Measurements from ENCODE around the gene CNTF. TPM values are rescaled to one million over a fixed set of nuclear protein-coding genes. Genes with fewer than 3 reads are reported as not detected.

Gene CNTF
- total and polyA plus RNA-seq, 2 of the 4 experiments (the other 2 are of a cell fraction), result 1.2 to 2.3 TPM

DNA sequence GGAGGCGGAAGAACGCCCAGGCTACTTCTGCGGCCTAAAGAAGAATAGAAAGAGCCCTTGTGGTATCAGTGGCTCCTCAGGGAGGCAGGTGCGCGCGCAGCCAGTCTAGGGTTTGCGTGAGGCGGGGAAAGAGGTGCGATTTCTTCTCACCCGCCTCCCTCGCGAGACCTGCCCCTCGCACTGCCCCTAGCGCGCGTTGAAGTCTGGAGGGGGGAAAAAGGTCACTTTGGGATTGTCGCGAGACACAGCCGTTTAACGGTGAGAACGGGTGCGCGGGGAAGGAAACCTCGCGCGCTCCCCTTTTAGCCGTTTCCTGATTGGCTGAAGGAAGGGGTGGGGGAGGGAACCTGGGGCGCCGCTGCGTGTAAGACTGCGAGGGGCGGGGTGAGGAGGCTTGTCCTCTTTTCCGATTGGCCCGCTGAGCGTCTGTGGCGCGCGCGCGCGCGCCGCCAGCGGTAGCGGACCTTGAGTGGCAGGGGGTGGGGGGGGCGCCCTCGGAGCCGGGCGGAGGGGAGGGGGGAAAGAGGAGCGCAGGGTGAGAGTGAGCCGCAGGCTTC is 43.8 kb upstream of the CNTF start, which contains the start of gene ZFP91:
Gene ZFP91 (plus strand): TSS at position 429 of the 557 bp plus-strand sequence. CDS start 219 bp downstream, outside the sequence.
- H3K4ac ChIP-seq (ENCODE audit: low read depth, low read length), result peak within 1 kb of the TSS; percentile 98
- H4K5ac ChIP-seq (ENCODE audit: low read depth, low read length), result peak within 1 kb of the TSS; percentile 91
- H2BK15ac ChIP-seq (ENCODE audit: low read depth, low read length), result peak within 1 kb of the TSS; percentile 67; the same call in 1 of the 3 replicates
- peak within 1 kb of the TSS; percentile 95 for H2BK5ac ChIP-seq (ENCODE audit: low read depth, low read length, poor library complexity, severe bottlenecking)
- no peak for TF ChIP-seq NFE2L2 (IDR thresholded peaks at IDR 0.05; ENCODE audit: low read depth, low read length)
- TF ChIP-seq MAZ (IDR thresholded peaks at IDR 0.05; ENCODE audit: borderline replicate concordance, low read depth, low read length), result peak; percentile 92
- TF ChIP-seq FOS (IDR thresholded peaks at IDR 0.05; ENCODE audit: low read depth, low read length), result no peak
- no peak for TF ChIP-seq MAFK (IDR thresholded peaks at IDR 0.05; ENCODE audit: low read depth, low read length)
- TF ChIP-seq, protein P1, sequence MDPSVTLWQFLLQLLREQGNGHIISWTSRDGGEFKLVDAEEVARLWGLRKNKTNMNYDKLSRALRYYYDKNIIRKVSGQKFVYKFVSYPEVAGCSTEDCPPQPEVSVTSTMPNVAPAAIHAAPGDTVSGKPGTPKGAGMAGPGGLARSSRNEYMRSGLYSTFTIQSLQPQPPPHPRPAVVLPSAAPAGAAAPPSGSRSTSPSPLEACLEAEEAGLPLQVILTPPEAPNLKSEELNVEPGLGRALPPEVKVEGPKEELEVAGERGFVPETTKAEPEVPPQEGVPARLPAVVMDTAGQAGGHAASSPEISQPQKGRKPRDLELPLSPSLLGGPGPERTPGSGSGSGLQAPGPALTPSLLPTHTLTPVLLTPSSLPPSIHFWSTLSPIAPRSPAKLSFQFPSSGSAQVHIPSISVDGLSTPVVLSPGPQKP (IDR thresholded peaks at IDR 0.05; ENCODE audit: borderline replicate concordance, low read depth, low read length), result no peak
- TF ChIP-seq, protein P2, sequence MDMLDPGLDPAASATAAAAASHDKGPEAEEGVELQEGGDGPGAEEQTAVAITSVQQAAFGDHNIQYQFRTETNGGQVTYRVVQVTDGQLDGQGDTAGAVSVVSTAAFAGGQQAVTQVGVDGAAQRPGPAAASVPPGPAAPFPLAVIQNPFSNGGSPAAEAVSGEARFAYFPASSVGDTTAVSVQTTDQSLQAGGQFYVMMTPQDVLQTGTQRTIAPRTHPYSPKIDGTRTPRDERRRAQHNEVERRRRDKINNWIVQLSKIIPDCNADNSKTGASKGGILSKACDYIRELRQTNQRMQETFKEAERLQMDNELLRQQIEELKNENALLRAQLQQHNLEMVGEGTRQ (IDR thresholded peaks at IDR 0.05; ENCODE audit: low read depth, low read length), result no peak
- no peak for TF ChIP-seq CHD1 (IDR thresholded peaks at IDR 0.05; ENCODE audit: low read depth, low read length)
- no peak for TF ChIP-seq SMC3 (IDR thresholded peaks at IDR 0.05; ENCODE audit: low read depth, low read length)
- no peak for TF ChIP-seq RAD21 (IDR thresholded peaks at IDR 0.05; ENCODE audit: low read length)
- TF ChIP-seq, protein P3, sequence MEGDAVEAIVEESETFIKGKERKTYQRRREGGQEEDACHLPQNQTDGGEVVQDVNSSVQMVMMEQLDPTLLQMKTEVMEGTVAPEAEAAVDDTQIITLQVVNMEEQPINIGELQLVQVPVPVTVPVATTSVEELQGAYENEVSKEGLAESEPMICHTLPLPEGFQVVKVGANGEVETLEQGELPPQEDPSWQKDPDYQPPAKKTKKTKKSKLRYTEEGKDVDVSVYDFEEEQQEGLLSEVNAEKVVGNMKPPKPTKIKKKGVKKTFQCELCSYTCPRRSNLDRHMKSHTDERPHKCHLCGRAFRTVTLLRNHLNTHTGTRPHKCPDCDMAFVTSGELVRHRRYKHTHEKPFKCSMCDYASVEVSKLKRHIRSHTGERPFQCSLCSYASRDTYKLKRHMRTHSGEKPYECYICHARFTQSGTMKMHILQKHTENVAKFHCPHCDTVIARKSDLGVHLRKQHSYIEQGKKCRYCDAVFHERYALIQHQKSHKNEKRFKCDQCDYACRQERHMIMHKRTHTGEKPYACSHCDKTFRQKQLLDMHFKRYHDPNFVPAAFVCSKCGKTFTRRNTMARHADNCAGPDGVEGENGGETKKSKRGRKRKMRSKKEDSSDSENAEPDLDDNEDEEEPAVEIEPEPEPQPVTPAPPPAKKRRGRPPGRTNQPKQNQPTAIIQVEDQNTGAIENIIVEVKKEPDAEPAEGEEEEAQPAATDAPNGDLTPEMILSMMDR (conservative IDR thresholded peaks at IDR 0.05; ENCODE audit: low read depth, low read length), result no peak
- TF ChIP-seq BHLHE40 (IDR thresholded peaks at IDR 0.05; ENCODE audit: low read depth, low read length), result peak; percentile 14; the same call in 1 of the 2 replicates
- TF ChIP-seq POLR2A (IDR thresholded peaks at IDR 0.05; ENCODE audit: low read depth, low read length), result no peak
- TF ChIP-seq RCOR1 (IDR thresholded peaks at IDR 0.05; ENCODE audit: insufficient replicate concordance, low read length), result no peak
- TF ChIP-seq CEBPB (IDR thresholded peaks at IDR 0.05; ENCODE audit: low read depth, low read length), result no peak
- TF ChIP-seq RFX5 (IDR thresholded peaks at IDR 0.05; ENCODE audit: low read depth, low read length), result no peak
- H3K56ac ChIP-seq (ENCODE audit: extremely low read depth, insufficient read depth, low read length), result peak within 1 kb of the TSS; percentile 99
- H3K9me1 ChIP-seq (ENCODE audit: insufficient read depth, low read length), result peaks cover 5% of the 10 kb centered on the region; the same call in 1 of the 2 replicates
- no peaks in the 10 kb centered on the region for H3K36me3 ChIP-seq (ENCODE audit: control insufficient read depth, insufficient read depth, low read length)
- DNase-seq (peak; percentile 98), ATAC-seq (ENCODE audit: low read depth) (peak; percentile 68)
- CTCF ChIA-PET, result interaction anchor here (0.7 kb wide), 1 partner anchor 9 kb away, joined by 5 read pairs; no protein-coding TSS in a partner anchor
- H3K4me3 ChIP-seq (ENCODE audit: insufficient read depth, low read depth, low read length), result peak within 1 kb of the TSS; percentile 74
- peak within 1 kb of the TSS; percentile 78 for H3K18ac ChIP-seq (ENCODE audit: low read depth, low read length)
- peak within 1 kb of the TSS; percentile 88 to 98 for H4K8ac ChIP-seq (ENCODE audit: low read depth in 2 of 2, low read length in 2 of 2)
- H2BK20ac ChIP-seq (ENCODE audit: low read depth, low read length), result peak within 1 kb of the TSS; percentile 78
- H3K27ac ChIP-seq (ENCODE audit: insufficient read depth, low read length), result peak within 1 kb of the TSS; percentile 94
- H3K4me1 ChIP-seq (ENCODE audit: control insufficient read depth, insufficient read depth, low read length), result peaks cover 10% of the 10 kb centered on the region
- 0% methylated on average over 4 of the region's 51 CpGs; no CpG with 5 or more reads in 1 of the 2 experiments for WGBS, 2 experiments (ENCODE audit: extremely low coverage in 2 of 2, insufficient read length in 1 of 2)
- no peaks in the 10 kb centered on the region for H3K9me3 ChIP-seq (ENCODE audit: control insufficient read depth, insufficient read depth, low read length)
- H3K79me1 ChIP-seq (ENCODE audit: low read depth in 1 of 2, low read length in 2 of 2), result peaks cover 8 to 26% of the 10 kb centered on the region in 2 experiments; a peak in 3 of 4 replicates
- peak within 1 kb of the TSS; percentile 91 for H2BK120ac ChIP-seq (ENCODE audit: low read depth, low read length)
- intact Hi-C loops (cut with micrococcal nuclease), result loop anchor here (5.0 to 10.0 kb wide), 3 partner anchors 324 to 976 kb away; partner anchors contain the start of gene FAM111A
- H2AK9ac ChIP-seq (replicated peaks; ENCODE audit: low read depth, low read length, poor library complexity), result peak within 1 kb of the TSS; percentile 100
- BruUV-seq (replicated peaks), result no TSS peak
- POLR2A ChIA-PET (ENCODE audit: unreplicated experiment), result no interaction called here
- H3K27me3 ChIP-seq (ENCODE audit: control insufficient read depth, insufficient read depth, low read length), result no peaks in the 10 kb centered on the region
- peak within 1 kb of the TSS; percentile 93 for H3K9ac ChIP-seq (ENCODE audit: low read depth, low read length)
- peak within 1 kb of the TSS; percentile 97 for H2AK5ac ChIP-seq (ENCODE audit: low read depth, low read length)
- dilution Hi-C loops (cut with HindIII; ENCODE audit: low sequenced_read_pairs, unreplicated experiment), result no loop called here
- peak within 1 kb of the TSS; percentile 100 for H3K23ac ChIP-seq (ENCODE audit: low read depth, low read length)
- in situ Hi-C loops (cut with MboI; ENCODE audit: low sequenced_read_pairs), result loop anchor here (5.0 to 25.0 kb wide), 3 partner anchors 49 to 984 kb away; no protein-coding TSS in a partner anchor
- peak within 1 kb of the TSS; percentile 74 for H3K4me2 ChIP-seq (ENCODE audit: low read depth, low read length)
- peak within 1 kb of the TSS; percentile 98 for H3K14ac ChIP-seq (replicated peaks; ENCODE audit: low read depth, low read length)
- peaks cover 7% of the 10 kb centered on the region for H4K20me1 ChIP-seq (ENCODE audit: insufficient read depth, low read length)
- peak within 1 kb of the TSS; percentile 96 for H2AFZ ChIP-seq (replicated peaks; ENCODE audit: low read length, poor library complexity)
- peak within 1 kb of the TSS; percentile 97 for H4K91ac ChIP-seq (ENCODE audit: insufficient read depth, low read depth, low read length)
